HUDEP-2 (cell line): Measurements from ENCODE around the gene SYP.
"Not testable (repeated sequence)": the region's sequence is repeated elsewhere in the genome, so short reads cannot be mapped to it uniquely, and the experiment has no call there.

Source experiments
- DNase-seq, 76 experiments: peaks; one replicate each; lab custom pipeline; 2025; ENCODE audit not compliant: unreplicated experiment in 76 of 76; lab: John Stamatoyannopoulos, UW

The SYP gene

GRCh38 chrX:49147936-49148335 is 52.1 kb downstream of the SYP start:
- peak in 13 of 76 experiments; percentile 1 to 46 (median 12) for DNase-seq

GRCh38 chrX:49147282-49147681 is 52.7 kb downstream of the SYP start:
- DNase-seq, result peak in 32 of 76 experiments; percentile 3 to 38 (median 10)

- DNase-seq, result not testable (repeated sequence)
Observed at GRCh38 chrX:49143154-49143553, 56.8 kb downstream of the SYP start.

GRCh38 chrX:49142264-49142663 is 57.7 kb downstream of the SYP start:
- DNase-seq, result not testable (repeated sequence)

- peak in 1 of 76 experiments; percentile 5 for DNase-seq
Observed at GRCh38 chrX:49139713-49140112, 60.3 kb downstream of the SYP start.
